ENCODE measurements around the gene EFCAB11.

The EFCAB11 gene

GRCh38 chr14:89927186-89927865, 27.2 kb downstream of the EFCAB11 start:
- H3K4me3 Mint-ChIP-seq = no peak overlapping the region
- no peaks in the 10 kb centered on the region for H3K9me3 Mint-ChIP-seq
- H3K4me1 Mint-ChIP-seq = no peaks in the 10 kb centered on the region
- no peaks in the 10 kb centered on the region for H3K27me3 Mint-ChIP-seq
- H3K36me3 Mint-ChIP-seq = peaks cover 4% of the 10 kb centered on the region
- H3K27ac Mint-ChIP-seq = no peak overlapping the region

- H3K27ac Mint-ChIP-seq = no peak overlapping the region
- H3K36me3 Mint-ChIP-seq = peaks cover 4% of the 10 kb centered on the region
- H3K4me3 Mint-ChIP-seq = no peak overlapping the region
- no peaks in the 10 kb centered on the region for H3K9me3 Mint-ChIP-seq
- no peaks in the 10 kb centered on the region for H3K4me1 Mint-ChIP-seq
- H3K27me3 Mint-ChIP-seq = no peaks in the 10 kb centered on the region
These were observed 27.8 kb downstream of the EFCAB11 start for GRCh38 chr14:89926694-89927093.

DNA sequence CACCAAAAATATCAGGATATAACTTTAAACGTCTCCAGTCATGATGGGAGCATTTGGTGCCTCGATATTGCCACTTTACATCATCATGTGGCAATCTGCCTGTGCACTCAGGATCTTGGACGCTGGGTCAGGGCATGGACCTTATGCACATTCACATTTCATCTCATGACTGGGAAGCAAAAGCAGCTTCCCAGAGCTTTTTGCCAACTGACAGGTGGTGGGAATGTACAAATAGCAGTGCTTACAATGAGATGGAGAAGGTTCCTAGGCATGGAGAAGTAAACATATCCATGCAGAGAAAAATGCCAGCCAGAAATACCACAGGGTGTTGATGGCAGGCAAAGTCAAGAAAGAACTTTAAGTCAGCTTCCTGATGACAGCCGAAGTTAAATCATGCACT, 30.3 kb downstream of the EFCAB11 start:
- Mint-ChIP-seq H3K9me3 (no peaks in the 10 kb centered on the region), H3K27me3 (no peaks in the 10 kb centered on the region), H3K4me1 (no peaks in the 10 kb centered on the region), H3K27ac (no peak overlapping the region), H3K4me3 (no peak overlapping the region), H3K36me3 (no peaks in the 10 kb centered on the region)

DNA sequence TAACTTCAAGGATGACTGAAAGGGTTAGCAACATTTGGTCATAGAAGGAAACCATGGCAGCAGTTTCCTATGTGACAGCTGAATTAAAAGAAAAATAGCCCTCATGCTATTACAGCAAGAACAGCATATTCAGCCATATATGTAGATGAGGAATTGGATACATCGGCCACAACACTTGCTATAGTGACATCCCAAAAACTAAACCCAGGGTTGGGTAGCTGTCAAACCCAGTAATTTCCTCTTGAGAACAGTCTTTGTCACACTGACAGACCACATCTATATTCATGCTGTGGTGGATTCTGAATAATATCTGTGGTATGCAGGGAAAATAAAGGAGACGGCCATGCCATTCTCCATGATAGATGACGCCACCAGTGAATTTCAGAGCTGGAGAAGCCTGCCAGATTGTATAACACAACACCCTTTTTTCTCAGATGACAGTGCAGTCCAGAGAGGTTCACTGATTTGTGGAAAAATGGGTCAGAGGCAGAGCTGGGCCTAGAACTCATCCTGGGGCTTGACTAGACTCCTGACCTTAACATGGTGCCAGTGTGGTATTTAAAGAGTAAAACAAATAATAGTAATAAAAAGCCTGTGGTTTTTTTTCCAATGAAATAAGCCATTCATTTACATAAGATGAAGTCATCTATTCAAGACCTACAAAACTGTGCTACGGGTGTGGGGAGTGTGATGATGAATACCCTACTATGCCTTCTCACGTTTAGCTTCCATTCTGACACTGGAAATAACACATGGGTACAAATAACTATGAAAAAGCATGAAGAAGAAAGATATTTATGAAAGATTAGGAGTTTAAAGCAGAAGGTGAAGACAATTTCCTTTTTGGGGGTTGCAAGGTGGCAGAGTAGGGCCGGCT, 32.3 kb downstream of the EFCAB11 start:
- Mint-ChIP-seq H3K4me1 (no peaks in the 10 kb centered on the region), H3K4me3 (no peak overlapping the region), H3K9me3 (no peaks in the 10 kb centered on the region), H3K36me3 (no peaks in the 10 kb centered on the region), H3K27me3 (no peaks in the 10 kb centered on the region), H3K27ac (no peak overlapping the region)

GRCh38 chr14:89921346-89921745, 33.2 kb downstream of the EFCAB11 start:
- Mint-ChIP-seq H3K4me3 (no peak overlapping the region), H3K36me3 (no peaks in the 10 kb centered on the region), H3K27ac (no peak overlapping the region), H3K27me3 (no peaks in the 10 kb centered on the region), H3K4me1 (no peaks in the 10 kb centered on the region), H3K9me3 (no peaks in the 10 kb centered on the region)

GRCh38 chr14:89920056-89920455, 34.5 kb downstream of the EFCAB11 start:
- Mint-ChIP-seq H3K9me3 (no peaks in the 10 kb centered on the region), H3K4me3 (no peak overlapping the region), H3K27ac (no peak overlapping the region), H3K36me3 (no peaks in the 10 kb centered on the region), H3K27me3 (no peaks in the 10 kb centered on the region), H3K4me1 (peaks cover 2% of the 10 kb centered on the region)

GRCh38 chr14:89918721-89919120, 35.8 kb downstream of the EFCAB11 start:
- Mint-ChIP-seq H3K27ac (no peak overlapping the region), H3K4me3 (no peak overlapping the region), H3K9me3 (no peaks in the 10 kb centered on the region), H3K27me3 (no peaks in the 10 kb centered on the region), H3K36me3 (no peaks in the 10 kb centered on the region), H3K4me1 (peaks cover 3% of the 10 kb centered on the region)

GRCh38 chr14:89915114-89915878, 39.2 kb downstream of the EFCAB11 start:
- Mint-ChIP-seq H3K27me3 (no peaks in the 10 kb centered on the region), H3K4me1 (peaks cover 3% of the 10 kb centered on the region), H3K4me3 (no peak overlapping the region), H3K27ac (no peak overlapping the region), H3K9me3 (no peaks in the 10 kb centered on the region), H3K36me3 (no peaks in the 10 kb centered on the region)

DNA sequence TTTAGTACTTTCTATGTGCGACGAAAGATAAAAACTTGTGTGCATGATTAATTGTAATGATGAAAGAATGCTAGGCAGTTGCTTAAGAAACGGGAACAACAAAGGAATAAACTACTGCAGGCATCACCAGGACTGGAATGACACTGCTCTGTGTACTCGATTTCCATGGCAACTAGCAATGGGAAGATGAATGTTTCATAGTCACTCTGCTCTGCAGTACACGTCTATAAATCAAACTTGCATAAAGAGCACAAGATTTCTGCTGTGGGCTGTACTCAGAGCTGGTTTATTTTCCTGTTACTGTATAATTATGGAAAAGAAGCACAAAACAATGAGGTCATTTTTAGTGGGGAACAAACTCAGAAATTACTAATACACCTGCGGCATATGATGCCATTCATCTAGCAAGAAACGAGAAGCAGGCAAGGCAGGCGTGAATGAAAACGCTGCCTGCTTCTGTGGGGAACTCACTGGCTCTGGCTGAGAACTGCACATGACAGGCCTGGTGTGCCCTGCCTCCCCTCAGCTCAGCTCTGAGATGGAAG, 41.8 kb downstream of the EFCAB11 start:
- no peak overlapping the region for H3K27ac Mint-ChIP-seq
- H3K9me3 Mint-ChIP-seq = no peaks in the 10 kb centered on the region
- peaks cover 3% of the 10 kb centered on the region for H3K4me1 Mint-ChIP-seq
- H3K27me3 Mint-ChIP-seq = no peaks in the 10 kb centered on the region
- H3K36me3 Mint-ChIP-seq = no peaks in the 10 kb centered on the region
- H3K4me3 Mint-ChIP-seq = no peak overlapping the region

DNA sequence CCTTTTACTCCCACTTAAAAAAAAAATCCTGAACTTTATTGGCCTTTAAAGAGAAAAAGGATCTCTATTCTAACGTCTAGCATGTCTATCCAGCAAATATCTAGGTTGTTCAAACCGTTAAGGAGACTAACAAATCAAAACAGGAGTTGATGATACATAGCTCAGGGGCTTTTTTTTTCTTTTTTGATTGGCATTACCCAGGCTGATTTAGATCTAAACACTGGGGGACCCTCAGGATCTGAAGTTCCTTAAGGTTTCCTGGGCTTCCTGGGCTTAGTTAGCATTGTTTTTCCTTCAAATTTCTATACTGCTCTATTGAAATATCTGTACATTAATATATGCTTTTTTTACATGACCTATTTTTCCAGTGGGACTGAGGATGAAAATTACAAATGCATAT, 42.3 kb downstream of the EFCAB11 start:
- H3K4me3 Mint-ChIP-seq = no peak overlapping the region
- no peak overlapping the region for H3K27ac Mint-ChIP-seq
- no peaks in the 10 kb centered on the region for H3K27me3 Mint-ChIP-seq
- no peaks in the 10 kb centered on the region for H3K36me3 Mint-ChIP-seq
- H3K9me3 Mint-ChIP-seq = no peaks in the 10 kb centered on the region
- peaks cover 3% of the 10 kb centered on the region for H3K4me1 Mint-ChIP-seq

DNA sequence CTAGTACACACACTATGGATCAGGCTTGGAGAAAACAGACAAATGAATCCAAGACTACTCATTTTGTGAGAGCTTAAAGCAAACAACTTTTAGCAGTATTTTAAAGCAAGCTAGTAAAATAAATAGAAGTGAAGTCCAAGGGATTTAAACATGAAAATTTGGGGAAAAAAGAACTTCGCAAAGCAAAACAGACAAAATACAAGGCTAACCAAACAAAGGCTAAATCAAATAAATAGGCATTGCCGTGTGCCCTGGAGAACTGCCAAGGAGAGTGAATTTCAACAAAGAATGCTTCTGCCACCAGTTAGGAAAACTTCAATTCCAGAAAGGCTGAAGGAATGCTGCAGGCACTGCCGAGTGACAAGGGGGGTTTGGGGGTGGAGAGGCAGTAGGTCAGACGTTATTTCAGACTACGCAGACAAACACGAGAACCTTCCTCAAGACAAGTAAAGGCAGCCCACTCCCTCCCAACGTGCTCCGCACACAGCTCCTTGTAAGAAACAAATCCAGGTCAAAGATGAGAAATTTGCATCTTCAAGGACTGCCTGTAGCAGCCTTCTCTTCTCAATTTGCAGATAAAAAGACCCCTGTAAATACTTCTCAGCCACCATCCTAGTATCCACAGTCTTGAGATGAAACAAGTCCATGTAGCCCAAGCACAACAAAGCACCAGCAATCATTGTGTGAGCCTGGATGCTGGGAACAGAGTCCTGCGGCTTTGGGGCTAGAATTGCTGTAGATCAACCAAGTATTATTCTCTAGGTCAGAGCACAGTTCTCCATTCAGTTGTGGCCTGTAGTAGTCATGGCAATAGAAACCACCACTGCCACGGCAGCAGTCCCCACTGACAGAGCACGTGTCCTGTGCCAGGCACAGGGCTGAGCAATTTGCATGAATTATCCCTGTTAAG, 43.3 kb downstream of the EFCAB11 start:
- Mint-ChIP-seq H3K4me1 (peaks cover 3% of the 10 kb centered on the region), H3K4me3 (no peak overlapping the region), H3K27me3 (no peaks in the 10 kb centered on the region), H3K27ac (no peak overlapping the region), H3K36me3 (no peaks in the 10 kb centered on the region), H3K9me3 (no peaks in the 10 kb centered on the region)

GRCh38 chr14:89910691-89911009, 43.9 kb downstream of the EFCAB11 start:
- H3K4me3 Mint-ChIP-seq = no peak overlapping the region
- H3K9me3 Mint-ChIP-seq = no peaks in the 10 kb centered on the region
- H3K27me3 Mint-ChIP-seq = no peaks in the 10 kb centered on the region
- H3K27ac Mint-ChIP-seq = no peak overlapping the region
- peaks cover 3% of the 10 kb centered on the region for H3K4me1 Mint-ChIP-seq
- no peaks in the 10 kb centered on the region for H3K36me3 Mint-ChIP-seq

DNA sequence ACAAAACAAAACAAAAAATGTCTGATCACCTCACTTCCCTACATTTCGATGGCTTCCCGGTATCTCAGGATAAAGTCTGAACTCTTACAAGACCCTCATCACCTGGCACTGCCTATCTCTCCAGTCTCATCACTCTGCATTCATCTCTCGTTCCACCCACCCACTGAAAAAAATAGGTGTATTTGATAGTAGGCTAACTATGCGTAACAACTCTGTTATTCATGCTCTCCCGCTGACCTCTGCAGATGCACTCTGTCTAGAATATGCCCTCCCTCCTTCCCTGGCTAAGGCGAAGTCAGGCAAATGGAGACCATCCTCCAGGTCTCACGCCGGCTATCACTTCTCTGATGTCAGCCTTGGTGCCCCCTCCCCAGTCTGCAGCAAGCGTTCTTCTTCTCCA, 44.9 kb downstream of the EFCAB11 start:
- Mint-ChIP-seq H3K4me1 (no peaks in the 10 kb centered on the region), H3K36me3 (no peaks in the 10 kb centered on the region), H3K4me3 (no peak overlapping the region), H3K27ac (no peak overlapping the region), H3K9me3 (no peaks in the 10 kb centered on the region), H3K27me3 (no peaks in the 10 kb centered on the region)

- Mint-ChIP-seq H3K9me3 (no peaks in the 10 kb centered on the region), H3K4me3 (no peak overlapping the region), H3K36me3 (no peaks in the 10 kb centered on the region), H3K27ac (no peak overlapping the region), H3K4me1 (peaks cover 4% of the 10 kb centered on the region), H3K27me3 (no peaks in the 10 kb centered on the region)
These were observed 45.6 kb downstream of the EFCAB11 start for GRCh38 chr14:89908712-89909450.
